ENCODE measurements around the gene MDFIC2. TPM values are rescaled to one million over a fixed set of nuclear protein-coding genes. Genes with fewer than 3 reads are reported as not detected.
"Not testable (repeated sequence)": the region's sequence is repeated elsewhere in the genome, so short reads cannot be mapped to it uniquely, and the experiment has no call there.

The MDFIC2 gene
- total RNA-seq, 1 donor from 2014 or later, result not detected

DNA sequence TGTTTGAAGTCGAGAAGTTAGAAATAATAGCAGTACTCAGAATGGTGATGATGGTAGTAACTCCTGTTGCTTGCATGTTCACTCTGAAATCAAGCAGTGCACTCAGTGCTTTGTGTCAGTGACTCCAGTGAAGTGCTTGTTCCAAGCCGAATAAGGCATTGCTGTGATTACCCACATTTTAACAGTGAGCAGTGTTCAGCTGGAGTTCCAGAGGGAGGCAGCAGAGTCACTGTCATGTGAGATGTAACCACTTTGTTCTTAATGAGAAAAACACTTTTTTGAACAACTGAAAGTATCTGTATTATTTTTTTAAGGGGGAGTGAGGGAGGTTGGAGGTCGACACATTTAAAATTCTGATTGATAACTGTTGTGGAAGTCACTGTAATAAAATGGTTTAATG is 3.7 kb downstream of the MDFIC2 start:
- no peaks in the 10 kb centered on the region for H3K27me3 ChIP-seq
- no peak for DNase-seq (ENCODE audit: extremely low spot score in 2 of 2)
- H3K4me1 ChIP-seq, result no peaks in the 10 kb centered on the region
- TF ChIP-seq POLR2A (IDR thresholded peaks at IDR 0.05) (no peak), POLR2AphosphoS5 (IDR thresholded peaks at IDR 0.05; ENCODE audit: insufficient read depth in 1 of 2, low read depth in 1 of 2) (no peak)
- TF ChIP-seq, protein P1, sequence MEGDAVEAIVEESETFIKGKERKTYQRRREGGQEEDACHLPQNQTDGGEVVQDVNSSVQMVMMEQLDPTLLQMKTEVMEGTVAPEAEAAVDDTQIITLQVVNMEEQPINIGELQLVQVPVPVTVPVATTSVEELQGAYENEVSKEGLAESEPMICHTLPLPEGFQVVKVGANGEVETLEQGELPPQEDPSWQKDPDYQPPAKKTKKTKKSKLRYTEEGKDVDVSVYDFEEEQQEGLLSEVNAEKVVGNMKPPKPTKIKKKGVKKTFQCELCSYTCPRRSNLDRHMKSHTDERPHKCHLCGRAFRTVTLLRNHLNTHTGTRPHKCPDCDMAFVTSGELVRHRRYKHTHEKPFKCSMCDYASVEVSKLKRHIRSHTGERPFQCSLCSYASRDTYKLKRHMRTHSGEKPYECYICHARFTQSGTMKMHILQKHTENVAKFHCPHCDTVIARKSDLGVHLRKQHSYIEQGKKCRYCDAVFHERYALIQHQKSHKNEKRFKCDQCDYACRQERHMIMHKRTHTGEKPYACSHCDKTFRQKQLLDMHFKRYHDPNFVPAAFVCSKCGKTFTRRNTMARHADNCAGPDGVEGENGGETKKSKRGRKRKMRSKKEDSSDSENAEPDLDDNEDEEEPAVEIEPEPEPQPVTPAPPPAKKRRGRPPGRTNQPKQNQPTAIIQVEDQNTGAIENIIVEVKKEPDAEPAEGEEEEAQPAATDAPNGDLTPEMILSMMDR (IDR thresholded peaks at IDR 0.05), result no peak
- no peaks in the 10 kb centered on the region for H3K36me3 ChIP-seq
- H3K27ac ChIP-seq, result no peak overlapping the region
- no peaks in the 10 kb centered on the region for H3K9me3 ChIP-seq
- no peak overlapping the region for H3K4me3 ChIP-seq
- intact Hi-C loops (cut with DNase I), result no loop called here

DNA sequence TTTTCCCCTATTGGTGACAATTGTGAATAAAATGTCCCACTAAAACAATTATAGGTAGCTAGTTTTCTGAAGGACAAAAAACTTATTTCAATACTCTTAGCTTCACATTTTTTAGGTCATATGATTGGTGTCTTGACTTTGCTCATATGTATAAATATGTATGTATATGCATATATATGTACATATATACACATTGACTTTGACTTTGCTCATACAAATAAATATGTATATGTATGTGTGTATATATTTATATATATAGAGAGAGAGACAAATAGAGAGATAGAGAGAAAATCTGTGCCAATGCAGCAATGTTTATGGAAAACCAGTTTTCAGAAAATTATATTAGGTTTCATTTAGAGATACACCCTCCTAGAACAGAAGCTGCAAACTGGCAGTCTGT is 5.7 kb downstream of the MDFIC2 start:
- H3K36me3 ChIP-seq, result no peaks in the 10 kb centered on the region

DNA sequence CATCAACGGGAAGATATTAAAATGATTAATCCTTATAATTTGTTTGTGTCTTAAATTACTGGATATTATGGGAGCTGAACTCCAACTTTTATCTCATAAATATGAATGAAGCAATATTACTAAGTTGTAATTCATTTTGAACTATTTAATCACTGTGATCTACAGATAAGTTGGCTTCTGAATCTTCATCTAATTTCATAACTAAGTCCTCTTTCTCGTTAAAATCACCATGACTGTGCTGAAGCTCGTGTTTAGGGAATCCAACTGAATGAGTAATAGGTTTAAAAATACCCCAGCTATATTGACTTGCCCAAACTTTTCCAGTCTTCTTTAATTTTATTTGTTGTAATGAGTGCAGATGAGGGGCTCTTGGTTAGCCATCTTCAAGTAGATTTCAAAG is 14.1 kb downstream of the MDFIC2 start:
- Histone ChIP-seq H3K36me3 (no peaks in the 10 kb centered on the region), H3K4me3 (no peak overlapping the region), H3K4me1 (no peaks in the 10 kb centered on the region), H3K9me3 (no peaks in the 10 kb centered on the region), H3K27me3 (no peaks in the 10 kb centered on the region), H3K27ac (no peak overlapping the region)
- intact Hi-C loops (cut with DNase I), result loop anchor here (5.0 kb wide), 1 partner anchor 1639 kb away; no protein-coding TSS in a partner anchor
- DNase-seq (ENCODE audit: extremely low spot score in 2 of 2), result no peak
- no peak for TF ChIP-seq POLR2A (IDR thresholded peaks at IDR 0.05)
- TF ChIP-seq, protein P1 (IDR thresholded peaks at IDR 0.05), result no peak
- TF ChIP-seq POLR2AphosphoS5 (IDR thresholded peaks at IDR 0.05; ENCODE audit: insufficient read depth in 1 of 2, low read depth in 1 of 2), result no peak

More for the DNA sequence above, 5.7 kb downstream of the MDFIC2 start:
- H3K4me1 ChIP-seq, result no peaks in the 10 kb centered on the region
- intact Hi-C loops (cut with DNase I), result no loop called here
- no peak for TF ChIP-seq POLR2A (IDR thresholded peaks at IDR 0.05)
- TF ChIP-seq, protein P1 (IDR thresholded peaks at IDR 0.05), result no peak
- TF ChIP-seq POLR2AphosphoS5 (IDR thresholded peaks at IDR 0.05; ENCODE audit: insufficient read depth in 1 of 2, low read depth in 1 of 2), result no peak
- H3K9me3 ChIP-seq, result no peaks in the 10 kb centered on the region
- no peak for DNase-seq (ENCODE audit: extremely low spot score in 2 of 2)
- no peak overlapping the region for H3K27ac ChIP-seq
- H3K4me3 ChIP-seq, result no peak overlapping the region
- H3K27me3 ChIP-seq, result no peaks in the 10 kb centered on the region

DNA sequence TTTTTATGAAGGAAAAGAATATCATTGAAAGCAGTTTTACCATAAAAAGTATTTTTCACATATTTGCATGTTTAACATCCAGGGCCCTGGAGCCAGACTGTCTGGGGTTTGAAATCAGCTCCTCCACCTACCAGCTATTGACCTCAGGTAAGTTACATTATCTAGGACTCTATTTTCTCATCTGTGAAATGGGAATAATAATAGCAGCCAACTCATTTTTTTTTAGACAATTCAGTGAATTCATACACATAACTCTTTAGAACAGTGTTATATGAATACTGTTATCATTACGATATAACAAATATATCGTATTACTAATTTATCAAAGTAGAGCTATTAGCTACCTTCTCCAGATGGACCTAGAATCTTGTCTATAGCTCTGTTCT is 21.3 kb downstream of the MDFIC2 start:
- intact Hi-C loops (cut with DNase I), result no loop called here
- no peaks in the 10 kb centered on the region for H3K9me3 ChIP-seq
- no peaks in the 10 kb centered on the region for H3K4me1 ChIP-seq
- H3K36me3 ChIP-seq, result no peaks in the 10 kb centered on the region
- TF ChIP-seq, protein P1 (IDR thresholded peaks at IDR 0.05), result no peak
- TF ChIP-seq POLR2A (IDR thresholded peaks at IDR 0.05), result no peak
- no peak for TF ChIP-seq POLR2AphosphoS5 (IDR thresholded peaks at IDR 0.05; ENCODE audit: insufficient read depth in 1 of 2, low read depth in 1 of 2)
- H3K4me3 ChIP-seq, result no peak overlapping the region
- no peaks in the 10 kb centered on the region for H3K27me3 ChIP-seq
- no peak overlapping the region for H3K27ac ChIP-seq
- DNase-seq (ENCODE audit: extremely low spot score in 2 of 2), result no peak

DNA sequence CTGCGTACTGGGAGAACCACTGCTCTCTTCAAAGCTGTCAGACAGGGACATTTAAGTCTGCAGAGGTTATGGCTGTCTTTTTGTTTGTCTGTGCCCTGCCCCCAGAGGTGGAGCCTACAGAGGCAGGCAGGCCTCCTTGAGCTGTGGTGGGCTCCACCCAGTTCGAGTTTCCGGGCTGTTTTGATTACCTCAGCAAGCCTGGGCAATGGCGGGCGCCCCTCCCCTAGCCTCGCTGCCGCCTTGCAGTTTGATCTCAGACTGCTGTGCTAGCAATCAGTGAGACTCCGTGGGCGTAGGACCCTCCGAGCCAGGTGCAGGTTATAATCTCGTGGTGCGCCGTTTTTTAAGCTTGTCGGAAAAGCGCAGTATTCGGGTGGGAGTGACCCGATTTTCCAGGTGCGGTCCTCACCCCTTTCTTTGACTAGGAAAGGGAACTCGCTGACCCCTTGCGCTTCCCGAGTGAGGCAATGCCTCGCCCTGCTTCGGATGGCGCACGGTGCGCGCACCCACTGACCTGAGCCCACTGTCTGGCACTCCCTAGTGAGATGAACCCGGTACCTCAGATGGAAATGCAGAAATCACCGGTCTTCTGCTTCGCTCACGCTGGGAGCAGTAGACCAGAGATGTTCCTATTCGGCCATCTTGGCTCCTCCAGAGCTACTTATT is 21.9 kb downstream of the MDFIC2 start:
- H3K27ac ChIP-seq; H3K9me3 ChIP-seq; intact Hi-C loops (cut with DNase I); H3K4me3 ChIP-seq; H3K27me3 ChIP-seq; DNase-seq (ENCODE audit: extremely low spot score in 2 of 2); H3K36me3 ChIP-seq; H3K4me1 ChIP-seq: not testable (repeated sequence)

Measured in vagina (tissue), 2 donors.